ENCODE results near the gene CYLD. TPM values are rescaled to one million over a fixed set of nuclear protein-coding genes. Genes with fewer than 3 reads are reported as not detected.

Gene CYLD
- total RNA-seq, 1 experiment from 2014 or later, result 12.5 TPM

DNA sequence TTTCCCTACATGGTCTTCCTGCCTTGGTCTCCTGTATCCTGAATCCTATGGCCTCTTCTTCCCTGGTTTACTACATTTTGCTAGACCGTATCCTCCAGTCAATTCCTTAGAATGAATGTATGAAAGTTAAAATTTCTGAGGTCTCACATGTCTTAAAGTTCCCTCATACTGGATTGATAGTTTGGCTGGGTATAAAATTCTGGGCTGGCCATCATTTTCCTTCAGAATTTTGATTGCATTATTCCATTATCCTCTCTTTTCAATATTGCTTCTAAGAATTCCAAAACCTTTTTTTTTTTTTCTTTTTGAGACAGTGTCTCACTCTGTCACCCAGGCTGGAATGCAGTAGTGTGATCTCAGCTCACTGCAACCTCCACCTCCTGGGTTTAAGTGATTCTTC lies 37.6 kb upstream of the CYLD start:
- no peak overlapping the region for H3K27ac Mint-ChIP-seq
- Histone ChIP-seq H3K79me1 (ENCODE audit: insufficient read depth, low read depth, low read length, poor library complexity, severe bottlenecking) (no peaks in the 10 kb centered on the region), H3K4ac (ENCODE audit: low read depth, low read length) (no peak overlapping the region), H3K4me2 (ENCODE audit: insufficient read depth, insufficient read length, low read length) (no peak overlapping the region), H3K27ac (ENCODE audit: insufficient read length, low read depth, low read length) (no peak overlapping the region), H2AK5ac (ENCODE audit: insufficient read length, low read length) (no peak overlapping the region), H3K4me1 (ENCODE audit: insufficient read depth, low read length) (no peaks in the 10 kb centered on the region), H3K14ac (ENCODE audit: insufficient read depth, low read length) (no peak overlapping the region), H3K56ac (ENCODE audit: insufficient read length, low read depth, low read length) (no peak overlapping the region), H3K23ac (ENCODE audit: insufficient read length, low read depth, low read length) (no peak overlapping the region), H3K18ac (ENCODE audit: insufficient read length, low read depth, low read length) (no peak overlapping the region), H3K9me3 (ENCODE audit: control insufficient read depth, low read depth, low read length) (peaks cover 5% of the 10 kb centered on the region), H2AFZ (ENCODE audit: low read length) (no peak overlapping the region), H3K23me2 (ENCODE audit: insufficient read length, low read depth, low read length, poor library complexity, severe bottlenecking) (no peaks in the 10 kb centered on the region), H4K91ac (ENCODE audit: insufficient read length, low read depth, low read length) (no peak overlapping the region), H2BK120ac (ENCODE audit: low read depth, low read length, poor library complexity, severe bottlenecking) (no peak overlapping the region), H4K20me1 (ENCODE audit: control insufficient read depth, insufficient read depth, insufficient read length) (no peaks in the 10 kb centered on the region), H2BK15ac (ENCODE audit: low read depth, low read length) (no peak overlapping the region), H4K5ac (ENCODE audit: insufficient read length, low read depth, low read length) (no peak overlapping the region), H3K9ac (ENCODE audit: extremely low read depth, insufficient read length, low read length) (no peak overlapping the region), H3T11ph (ENCODE audit: low read length) (no peak overlapping the region), H3K79me2 (ENCODE audit: insufficient read depth, low read length) (no peaks in the 10 kb centered on the region), H4K8ac (replicated peaks; ENCODE audit: insufficient read length, low read depth, low read length) (no peak overlapping the region), H2BK20ac (ENCODE audit: low read depth, low read length, poor library complexity, severe bottlenecking) (no peak overlapping the region), H2BK12ac (ENCODE audit: insufficient read length, low read depth, low read length) (no peak overlapping the region), H2BK5ac (ENCODE audit: insufficient read length, low read length) (no peak overlapping the region), H3K27me3 (ENCODE audit: insufficient read depth, low read length) (no peaks in the 10 kb centered on the region)
- peaks cover 5% of the 10 kb centered on the region for H3K27me3 Mint-ChIP-seq (ENCODE audit: low read depth)
- no peaks in the 10 kb centered on the region for H3K4me1 Mint-ChIP-seq
- H3K9me3 Mint-ChIP-seq, result peaks cover 18 to 19% of the 10 kb centered on the region in 2 experiments
- TF ChIP-seq, protein P1, sequence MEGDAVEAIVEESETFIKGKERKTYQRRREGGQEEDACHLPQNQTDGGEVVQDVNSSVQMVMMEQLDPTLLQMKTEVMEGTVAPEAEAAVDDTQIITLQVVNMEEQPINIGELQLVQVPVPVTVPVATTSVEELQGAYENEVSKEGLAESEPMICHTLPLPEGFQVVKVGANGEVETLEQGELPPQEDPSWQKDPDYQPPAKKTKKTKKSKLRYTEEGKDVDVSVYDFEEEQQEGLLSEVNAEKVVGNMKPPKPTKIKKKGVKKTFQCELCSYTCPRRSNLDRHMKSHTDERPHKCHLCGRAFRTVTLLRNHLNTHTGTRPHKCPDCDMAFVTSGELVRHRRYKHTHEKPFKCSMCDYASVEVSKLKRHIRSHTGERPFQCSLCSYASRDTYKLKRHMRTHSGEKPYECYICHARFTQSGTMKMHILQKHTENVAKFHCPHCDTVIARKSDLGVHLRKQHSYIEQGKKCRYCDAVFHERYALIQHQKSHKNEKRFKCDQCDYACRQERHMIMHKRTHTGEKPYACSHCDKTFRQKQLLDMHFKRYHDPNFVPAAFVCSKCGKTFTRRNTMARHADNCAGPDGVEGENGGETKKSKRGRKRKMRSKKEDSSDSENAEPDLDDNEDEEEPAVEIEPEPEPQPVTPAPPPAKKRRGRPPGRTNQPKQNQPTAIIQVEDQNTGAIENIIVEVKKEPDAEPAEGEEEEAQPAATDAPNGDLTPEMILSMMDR (conservative IDR thresholded peaks at IDR 0.05), result no peak
- no peak for DNase-seq
- no CpG with 5 or more reads among the region's 1 CpG for WGBS (ENCODE audit: extremely low coverage, insufficient read length, low lambda C conversion rate)
- H3K36me3 Mint-ChIP-seq (ENCODE audit: insufficient read depth in 1 of 3, low read depth in 3 of 3), result peaks cover 6 to 14% (median 13%) of the 10 kb centered on the region in 3 experiments
- H3K4me3 Mint-ChIP-seq, result no peak overlapping the region

Data from H9 (cell line).